B cell (primary cell): ENCODE data around the gene TM7SF3. TPM values are rescaled to one million over a fixed set of nuclear protein-coding genes. Genes with fewer than 3 reads are reported as not detected.

ENCODE experiments used
- ATAC-seq: fragments of 200-7000 bp; cut with Tn5 transposase; one replicate; pipeline ENCODE4 v1.10.0; 2021; ENCODE audit warnings: low read depth, mild to moderate bottlenecking, moderate number of reproducible peaks, moderate library complexity
- CTCF ChIA-PET: fragments of 350-600 bp; sonication (Branson Sonifier 250); formaldehyde crosslinking; loops from one replicate; lab custom pipeline; 2021; ENCODE audit warnings: antibody characterized with exemption, inconsistent platforms; lab: Charles Lee
- POLR2A ChIA-PET: fragments of 350-600 bp; sonication (Branson Sonifier 250); formaldehyde crosslinking; loops from one replicate; lab custom pipeline; 2021; ENCODE audit warnings: antibody characterized with exemption; lab: Charles Lee
- DNase-seq: peaks from one replicate; pipeline ENCODE4 v3.0.0; 2013
- H2AFZ ChIP-seq: 2 replicates; pipeline ENCODE4 v1.6.1; 2012; ENCODE audit warnings: mild to moderate bottlenecking, low read depth, low read length; ENCODE audit not compliant: insufficient read depth, poor library complexity, severe bottlenecking
- H3K27ac ChIP-seq, 2 donors: 1 replicate in 1 of 2; 2 replicates in 1 of 2; pipeline ENCODE4 v1.5.1; 2012 to 2013; ENCODE audit warnings: low read length in 2 of 2, mild to moderate bottlenecking in 2 of 2, moderate library complexity in 1 of 2
- H3K27me3 ChIP-seq, 4 experiments: fragments of 200-600 bp in 1 of 4; sonication (generic) in 1 of 4; replicated peaks in 1 of 4; 1 replicate in 2 of 4; 2 replicates in 2 of 4; pipeline versions ENCODE4 v1.6.1 to v1.7.0; 2013 to 2016; ENCODE audit warnings: low read length in 3 of 4, mild to moderate bottlenecking in 2 of 4, mixed read lengths in 1 of 4, moderate library complexity in 1 of 4; ENCODE audit not compliant: insufficient read depth in 4 of 4, control insufficient read depth in 3 of 4; ENCODE audit errors: control extremely low read depth in 1 of 4
- H3K36me3 ChIP-seq, 2 experiments: replicated peaks in 1 of 2; 1 replicate in 1 of 2; 2 replicates in 1 of 2; pipeline versions ENCODE4 v1.6.1 to v1.7.1; 2013; ENCODE audit warnings: low read length in 1 of 2; ENCODE audit not compliant: insufficient read depth in 2 of 2, control insufficient read depth in 1 of 2; ENCODE audit errors: control extremely low read depth in 1 of 2, extremely low read depth in 1 of 2
- H3K4me1 ChIP-seq, 2 donors: fragments of 200-600 bp in 1 of 2; sonication (generic) in 1 of 2; 1 replicate in 1 of 2; 2 replicates in 1 of 2; pipeline versions ENCODE4 v1.5.1 to v1.6.1; 2013 to 2017; ENCODE audit warnings: low read length in 2 of 2; ENCODE audit not compliant: control insufficient read depth in 2 of 2, insufficient read depth in 2 of 2
- H3K4me2 ChIP-seq: replicated peaks from 2 replicates; pipeline ENCODE3; 2012; ENCODE audit warnings: mild to moderate bottlenecking, low read depth, low read length; ENCODE audit not compliant: poor library complexity, severe bottlenecking
- H3K4me3 ChIP-seq, 5 experiments: fragments of 200-600 bp in 1 of 5; sonication (generic) in 1 of 5; 1 replicate in 3 of 5; 2 replicates in 2 of 5; pipeline versions ENCODE4 v1.5.1 to v1.7.0; 2011 to 2016; ENCODE audit warnings: low read length in 4 of 5, mild to moderate bottlenecking in 4 of 5, low read depth in 2 of 5, control low read depth in 1 of 5, moderate library complexity in 1 of 5; ENCODE audit not compliant: insufficient read depth in 1 of 5; ENCODE audit errors: control extremely low read depth in 1 of 5, extremely low read depth in 1 of 5
- H3K79me2 ChIP-seq: fragments of 200-600 bp; sonication (generic); one replicate; pipeline ENCODE4 v1.6.0; 2016; ENCODE audit warnings: low read length; ENCODE audit not compliant: control insufficient read depth, insufficient read depth
- H3K9ac ChIP-seq: fragments of 200-600 bp; sonication (generic); 2 replicates; pipeline ENCODE4 v1.6.1; 2017; ENCODE audit warnings: mild to moderate bottlenecking, low read length, moderate library complexity
- H3K9me3 ChIP-seq, 3 donors: one replicate each; pipeline versions ENCODE4 v1.6.1 to v1.7.1; 2013; ENCODE audit warnings: low read length in 2 of 3; ENCODE audit not compliant: control insufficient read depth in 2 of 3, insufficient read depth in 1 of 3; ENCODE audit errors: control extremely low read depth in 1 of 3
- H4K20me1 ChIP-seq: 2 replicates; pipeline ENCODE4 v1.6.0; 2012; ENCODE audit warnings: mild to moderate bottlenecking, low read length; ENCODE audit not compliant: insufficient read depth, control insufficient read depth, poor library complexity, severe bottlenecking
- H3K27ac Mint-ChIP-seq: one replicate; pipeline ENCODE4 v1.8.0; 2021; ENCODE audit warnings: mixed read lengths
- H3K27me3 Mint-ChIP-seq: one replicate; pipeline ENCODE4 v1.8.0; 2021; ENCODE audit warnings: mixed read lengths
- H3K4me1 Mint-ChIP-seq: one replicate; pipeline ENCODE4 v1.8.0; 2021; ENCODE audit warnings: mixed read lengths
- H3K4me3 Mint-ChIP-seq: one replicate; pipeline ENCODE4 v1.8.0; 2021; ENCODE audit warnings: mixed read lengths
- H3K9me3 Mint-ChIP-seq: one replicate; pipeline ENCODE4 v1.8.0; 2022; ENCODE audit warnings: mixed read lengths; ENCODE audit not compliant: insufficient read depth
- EZH2 ChIP-seq: IDR thresholded peaks from 2 replicates; pipeline ENCODE4 v1.6.1; 2012; ENCODE audit warnings: borderline replicate concordance, low read depth, mild to moderate bottlenecking, moderate library complexity, low read length; ENCODE audit not compliant: insufficient read depth, poor library complexity, severe bottlenecking
- WGBS: methylation state at CpG from one replicate; pipeline ENCODE4 v1.1.5; 2013; ENCODE audit warnings: missing lambda C conversion rate; ENCODE audit not compliant: insufficient coverage; 5-methylcytosine and 5-hydroxymethylcytosine counted together
- intact Hi-C: fragments of 100-400 bp; cut with micrococcal nuclease; formaldehyde crosslinking; loops from one replicate; pipeline ENCODE4 v1.10.0; 2022
- polyA plus RNA-seq: library from polyadenylated mRNA; depleted of rRNA; stranded (reverse); fragments of >200 nt; gene quantifications from 2 replicates; pipeline ENCODE4 v1.2.3, GENCODE V29; 2012
- total RNA-seq, 2 donors: library from RNA; stranded (reverse); fragments of 120-200 nt in 1 of 2; gene quantifications; 1 replicate in 1 of 2; 2 replicates in 1 of 2; pipeline versions ENCODE4 v1.2.3 to v1.2.4, GENCODE V29; 2013 to 2022
- TF ChIP-seq, protein P1 (sequence below): fragments of 200-600 bp; IDR thresholded peaks from one replicate; pipeline ENCODE4 v1.8.0; 2022; ENCODE audit warnings: antibody characterized with exemption, mild to moderate bottlenecking

TM7SF3 gene
- total and polyA plus RNA-seq, 2 donors (not counting 1 experiment from before 2014, with no cell fraction given), result 24.5 to 33.5 TPM

GRCh38 chr12:26982866-26983265 is 31.3 kb downstream of the TM7SF3 start:
- H3K4me3 ChIP-seq, result no peak overlapping the region
- ATAC-seq (no peak), DNase-seq (no peak)
- H3K27me3 Mint-ChIP-seq, result no peaks in the 10 kb centered on the region
- no peaks in the 10 kb centered on the region for H3K4me1 Mint-ChIP-seq
- TF ChIP-seq, protein P1, sequence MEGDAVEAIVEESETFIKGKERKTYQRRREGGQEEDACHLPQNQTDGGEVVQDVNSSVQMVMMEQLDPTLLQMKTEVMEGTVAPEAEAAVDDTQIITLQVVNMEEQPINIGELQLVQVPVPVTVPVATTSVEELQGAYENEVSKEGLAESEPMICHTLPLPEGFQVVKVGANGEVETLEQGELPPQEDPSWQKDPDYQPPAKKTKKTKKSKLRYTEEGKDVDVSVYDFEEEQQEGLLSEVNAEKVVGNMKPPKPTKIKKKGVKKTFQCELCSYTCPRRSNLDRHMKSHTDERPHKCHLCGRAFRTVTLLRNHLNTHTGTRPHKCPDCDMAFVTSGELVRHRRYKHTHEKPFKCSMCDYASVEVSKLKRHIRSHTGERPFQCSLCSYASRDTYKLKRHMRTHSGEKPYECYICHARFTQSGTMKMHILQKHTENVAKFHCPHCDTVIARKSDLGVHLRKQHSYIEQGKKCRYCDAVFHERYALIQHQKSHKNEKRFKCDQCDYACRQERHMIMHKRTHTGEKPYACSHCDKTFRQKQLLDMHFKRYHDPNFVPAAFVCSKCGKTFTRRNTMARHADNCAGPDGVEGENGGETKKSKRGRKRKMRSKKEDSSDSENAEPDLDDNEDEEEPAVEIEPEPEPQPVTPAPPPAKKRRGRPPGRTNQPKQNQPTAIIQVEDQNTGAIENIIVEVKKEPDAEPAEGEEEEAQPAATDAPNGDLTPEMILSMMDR, result no peak
- no peak for TF ChIP-seq EZH2
- H3K36me3 ChIP-seq, result peaks cover 21 to 38% of the 10 kb centered on the region in 2 experiments
- CTCF ChIA-PET, result no interaction called here
- no peaks in the 10 kb centered on the region for H3K27me3 ChIP-seq
- WGBS, result no CpG with 5 or more reads among the region's 2 CpGs
- no peak overlapping the region for H2AFZ ChIP-seq
- no peaks in the 10 kb centered on the region for H3K79me2 ChIP-seq
- no peak overlapping the region for H3K27ac Mint-ChIP-seq
- H3K27ac ChIP-seq, result no peak overlapping the region
- no peak overlapping the region for H3K4me3 Mint-ChIP-seq
- no peaks in the 10 kb centered on the region for H3K9me3 Mint-ChIP-seq
- POLR2A ChIA-PET, result no interaction called here
- intact Hi-C loops, result no loop called here
- H4K20me1 ChIP-seq, result no peaks in the 10 kb centered on the region
- no peak overlapping the region for H3K9ac ChIP-seq
- H3K4me1 ChIP-seq, result no peaks in the 10 kb centered on the region
- H3K4me2 ChIP-seq, result no peak overlapping the region
- H3K9me3 ChIP-seq, result no peaks in the 10 kb centered on the region

GRCh38 chr12:26979733-26980132 is 34.5 kb downstream of the TM7SF3 start:
- H2AFZ ChIP-seq, result no peak overlapping the region
- H3K4me2 ChIP-seq, result no peak overlapping the region
- peaks cover 14 to 36% of the 10 kb centered on the region in 2 experiments for H3K36me3 ChIP-seq
- no peak overlapping the region for H3K4me3 Mint-ChIP-seq
- no peaks in the 10 kb centered on the region for H3K9me3 Mint-ChIP-seq
- intact Hi-C loops, result no loop called here
- no peaks in the 10 kb centered on the region for H3K9me3 ChIP-seq
- TF ChIP-seq, protein P1, result no peak
- TF ChIP-seq EZH2, result no peak
- no peaks in the 10 kb centered on the region for H3K27me3 ChIP-seq
- DNase-seq, result no peak
- H3K4me1 Mint-ChIP-seq, result peaks cover 11% of the 10 kb centered on the region
- no peaks in the 10 kb centered on the region for H4K20me1 ChIP-seq
- H3K27ac ChIP-seq, result no peak overlapping the region
- no peak for ATAC-seq
- no peak overlapping the region for H3K4me3 ChIP-seq
- ChIA-PET POLR2A (no interaction called here), CTCF (no interaction called here)
- WGBS, result 95% methylated on average over 10 of the region's 11 CpGs
- H3K9ac ChIP-seq, result no peak overlapping the region
- H3K27ac Mint-ChIP-seq, result no peak overlapping the region
- peaks cover 5 to 6% of the 10 kb centered on the region in 2 donors for H3K4me1 ChIP-seq
- H3K27me3 Mint-ChIP-seq, result no peaks in the 10 kb centered on the region
- H3K79me2 ChIP-seq, result no peaks in the 10 kb centered on the region
